ENCODE results near the gene BFSP1. TPM values are rescaled to one million over a fixed set of nuclear protein-coding genes. Genes with fewer than 3 reads are reported as not detected.

BFSP1 gene
- total RNA-seq, 4 donors from 2014 or later, result 0.38 to 2.0 (median 0.98) TPM

- TF ChIP-seq CTCF (IDR thresholded peaks at IDR 0.05), result no peak
- DNase-seq (ENCODE audit: low spot score) (no peak), ATAC-seq (ENCODE audit: low FRiP score) (no peak)
Observed at GRCh38 chr20:17480696-17481095, 50.5 kb downstream of the BFSP1 start.

- DNase-seq (ENCODE audit: low spot score), result no peak
Observed at GRCh38 chr20:17479063-17479657, 52.0 kb downstream of the BFSP1 start.

GRCh38 chr20:17473659-17474058 lies 57.5 kb downstream of the BFSP1 start:
- ATAC-seq (ENCODE audit: low FRiP score), result no peak
- DNase-seq (ENCODE audit: low spot score), result no peak

More at GRCh38 chr20:17479063-17479657, 52.0 kb downstream of the BFSP1 start:
- ATAC-seq (ENCODE audit: low FRiP score), result no peak
- no peak for TF ChIP-seq CTCF (IDR thresholded peaks at IDR 0.05)

GRCh38 chr20:17471606-17472187 lies 59.5 kb downstream of the BFSP1 start:
- no peak for ATAC-seq (ENCODE audit: low FRiP score)
- DNase-seq (ENCODE audit: low spot score), result no peak
- no peak for TF ChIP-seq CTCF (IDR thresholded peaks at IDR 0.05)

More at GRCh38 chr20:17473659-17474058, 57.5 kb downstream of the BFSP1 start:
- no peak for TF ChIP-seq CTCF (IDR thresholded peaks at IDR 0.05)

- TF ChIP-seq CTCF (IDR thresholded peaks at IDR 0.05), result no peak
- no peak for ATAC-seq (ENCODE audit: low FRiP score)
- DNase-seq (ENCODE audit: low spot score), result no peak
Observed at GRCh38 chr20:17470973-17471372, 60.2 kb downstream of the BFSP1 start.

- TF ChIP-seq CTCF (IDR thresholded peaks at IDR 0.05), result no peak
- no peak for ATAC-seq (ENCODE audit: low FRiP score)
Observed at GRCh38 chr20:17470521-17470920, 60.7 kb downstream of the BFSP1 start.

More at GRCh38 chr20:17470521-17470920, 60.7 kb downstream of the BFSP1 start:
- no peak for DNase-seq (ENCODE audit: low spot score)
